T47D (cell line): ENCODE data around the gene RUNX1.

Source experiments
- DNase-seq, 2 experiments: peaks; one replicate each; pipeline versions ENCODE4 v3.0.0 to v3.0.0-alpha.2; 2011 to 2012; ENCODE audit warnings: low read depth in 1 of 2, low spot score in 1 of 2
- JUND ChIP-seq: IDR thresholded peaks from 2 replicates; pipeline ENCODE4 v1.6.1; 2012; ENCODE audit warnings: low read depth
- in situ Hi-C: cut with HindIII; loops from 2 replicates; pipeline ENCODE4 v1.10.0; 2016; ENCODE audit warnings: low sequenced_read_pairs, low pct_unique_long_range_greater_than_20kb

RUNX1 gene

DNA sequence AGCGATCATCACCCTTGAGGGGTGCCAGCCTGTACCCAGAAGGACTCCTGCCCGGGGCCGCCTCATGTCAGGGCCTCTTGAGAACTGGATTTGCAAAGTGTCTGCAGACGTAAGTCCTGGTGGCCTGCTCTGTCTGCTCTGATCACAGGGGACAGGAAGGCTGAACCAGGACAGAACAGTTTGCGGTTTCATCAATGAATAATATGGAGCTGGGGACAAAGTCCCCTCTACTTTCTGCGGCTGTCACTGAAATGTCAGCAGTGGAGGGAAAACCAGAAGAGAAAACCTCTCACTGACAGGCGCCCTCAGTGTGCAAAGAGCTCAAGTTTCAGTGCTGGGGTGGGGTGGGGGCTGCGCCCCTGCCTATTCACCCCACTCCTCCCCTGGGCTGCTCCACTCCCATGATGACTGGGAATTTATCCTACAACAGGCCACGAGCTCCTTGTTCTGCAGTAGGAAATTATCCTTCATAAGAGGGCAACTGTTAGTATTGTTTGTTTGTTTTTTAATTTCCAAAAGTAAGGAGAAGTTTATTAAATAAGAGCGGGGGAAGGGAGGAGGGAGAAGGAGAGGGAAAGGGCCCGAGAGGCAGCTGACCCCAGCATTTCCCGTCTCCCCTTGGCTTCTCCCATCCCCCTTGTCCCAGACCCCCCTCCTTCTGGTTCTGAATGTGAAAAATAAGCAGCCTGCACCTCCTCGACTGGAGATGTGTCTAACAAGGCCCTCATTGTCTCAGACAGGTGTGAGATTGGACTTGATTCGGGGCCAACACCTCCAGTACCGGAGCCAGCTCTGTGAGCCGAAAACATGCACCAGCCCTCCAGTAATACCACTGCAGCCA lies 231.1 kb downstream of the RUNX1 start:
- no peak for DNase-seq
- no peak for TF ChIP-seq JUND
- in situ Hi-C loops = no loop called here

DNA sequence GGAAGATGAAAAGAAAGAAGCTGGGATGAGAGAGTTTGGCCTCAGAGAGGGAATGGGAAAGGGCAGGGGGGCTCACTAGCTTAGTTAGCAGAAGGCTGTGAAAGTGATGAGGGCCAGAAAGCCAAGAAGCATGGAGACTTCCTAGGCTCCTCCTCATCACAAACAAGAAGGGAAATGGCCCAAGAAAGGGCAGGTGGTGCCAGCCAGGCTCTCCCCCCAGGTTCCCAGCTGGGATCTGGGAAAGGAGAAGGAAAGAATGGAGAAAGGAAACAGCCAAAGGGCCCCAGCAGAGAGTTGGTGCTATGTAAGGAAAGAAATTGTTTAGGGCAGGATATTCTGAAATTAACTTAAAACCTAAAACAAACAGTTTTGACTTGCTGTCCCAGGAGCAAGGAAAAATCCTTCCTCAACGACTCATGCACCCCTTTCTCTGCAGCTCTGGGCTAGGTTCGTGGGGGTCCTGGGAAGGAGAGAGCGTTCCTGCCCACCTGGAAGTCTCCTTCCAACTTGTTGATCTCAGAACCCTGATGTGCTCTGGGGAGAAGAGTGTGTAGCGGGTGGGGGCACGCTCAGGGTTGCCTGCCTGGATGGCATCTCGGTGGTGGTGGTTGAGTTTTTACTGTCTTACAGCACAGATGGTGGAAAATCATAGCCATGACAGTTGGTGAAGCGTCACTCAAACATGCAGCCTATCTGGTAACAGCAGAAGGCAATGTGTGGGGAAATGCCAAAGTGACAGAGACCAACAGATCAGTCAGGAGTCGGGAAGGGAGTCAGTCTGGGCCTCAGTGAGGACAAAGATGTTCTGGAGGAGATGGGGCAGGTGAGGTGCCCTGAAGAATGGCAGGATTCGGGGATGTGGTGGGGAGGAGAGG lies 233.0 kb downstream of the RUNX1 start:
- no peak for DNase-seq
- no peak for TF ChIP-seq JUND
- in situ Hi-C loops = no loop called here

DNA sequence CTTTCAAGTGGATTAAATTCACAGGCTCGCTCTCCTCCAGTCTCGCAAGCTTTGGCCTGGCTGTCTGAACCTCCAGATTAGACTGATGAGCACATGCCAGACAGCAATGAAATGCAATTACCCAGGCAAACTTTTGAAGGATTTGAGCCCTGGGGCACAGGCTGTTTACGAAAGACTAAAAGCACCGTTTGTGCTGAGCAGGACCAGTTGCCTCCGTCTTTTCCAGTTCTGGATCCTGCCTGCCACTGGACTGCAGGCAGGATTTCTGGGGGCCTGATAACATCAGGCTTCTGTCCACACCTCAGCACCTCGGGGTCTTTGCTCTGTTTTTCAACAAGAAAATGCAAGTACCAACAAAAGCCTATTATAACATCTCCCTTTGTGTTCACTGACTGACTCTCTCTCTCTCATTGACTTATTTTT lies 234.6 kb downstream of the RUNX1 start:
- DNase-seq = peak; percentile 23 to 65
- in situ Hi-C loops = no loop called here
- TF ChIP-seq JUND = no peak

DNA sequence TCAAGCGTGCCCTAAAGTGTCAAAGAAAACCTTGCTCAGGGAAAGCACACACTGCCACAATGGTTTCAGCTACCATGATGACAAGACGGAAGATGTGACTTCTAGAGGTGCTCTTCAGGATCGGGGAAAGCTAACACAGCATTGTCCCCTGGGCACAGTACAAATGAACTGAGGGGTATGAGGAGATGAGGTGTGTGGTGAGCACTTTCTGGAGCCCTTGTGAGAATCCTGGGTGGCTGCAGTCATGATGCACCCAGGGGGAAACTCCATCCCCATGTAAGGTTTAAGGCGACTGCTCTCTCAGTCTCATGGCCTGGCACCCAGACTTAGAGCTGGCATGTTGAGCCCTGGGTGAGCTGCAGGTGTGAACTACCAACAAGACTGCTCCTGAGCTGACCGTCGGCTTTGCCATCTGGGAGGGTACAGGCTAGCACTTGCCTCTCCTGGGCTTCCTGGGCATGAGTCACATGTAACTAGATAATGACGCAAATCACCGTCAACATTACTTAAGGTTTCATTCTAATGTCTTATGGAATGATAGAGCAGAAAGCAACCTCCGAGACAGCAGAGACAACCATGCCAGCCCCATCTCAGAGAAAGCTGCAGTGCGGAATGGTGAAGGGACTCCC lies 235.7 kb downstream of the RUNX1 start:
- DNase-seq = no peak
- TF ChIP-seq JUND = no peak
- in situ Hi-C loops = no loop called here

DNA sequence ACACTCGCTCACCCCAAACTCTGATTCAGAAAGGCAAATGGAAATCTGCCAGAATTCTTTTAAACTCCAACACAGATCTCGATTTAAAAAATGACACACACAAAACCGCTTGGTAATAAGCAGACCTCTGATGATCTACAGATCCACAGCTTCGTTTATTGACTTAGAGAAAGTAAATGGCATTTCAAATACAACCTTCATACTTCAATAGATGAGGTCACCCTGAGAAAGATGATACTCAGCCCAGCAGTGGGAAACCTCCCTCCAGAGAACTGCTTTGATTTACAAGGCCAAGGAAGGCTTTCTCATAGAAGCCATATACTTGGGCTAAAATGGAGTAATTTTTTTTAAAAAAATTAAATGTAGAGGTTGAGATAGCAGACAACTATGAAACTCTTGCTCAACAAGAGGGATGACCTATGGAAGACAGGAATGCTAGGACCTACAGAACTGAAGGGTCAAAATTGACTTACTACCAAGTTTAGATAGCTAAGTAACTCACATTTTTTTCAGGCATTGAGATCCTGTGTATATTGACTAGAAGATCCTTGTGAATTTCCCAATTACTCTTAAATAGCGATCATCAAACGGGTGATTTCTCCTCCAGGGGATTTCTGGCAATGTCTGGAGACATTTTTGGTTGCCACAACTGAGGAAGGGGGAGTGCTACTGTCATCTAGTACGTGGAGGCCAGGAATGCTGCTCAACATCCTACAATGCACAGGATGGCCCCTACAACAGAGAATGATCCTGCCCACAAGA lies 236.4 kb downstream of the RUNX1 start:
- DNase-seq = no peak
- in situ Hi-C loops = no loop called here
- TF ChIP-seq JUND = no peak

DNA sequence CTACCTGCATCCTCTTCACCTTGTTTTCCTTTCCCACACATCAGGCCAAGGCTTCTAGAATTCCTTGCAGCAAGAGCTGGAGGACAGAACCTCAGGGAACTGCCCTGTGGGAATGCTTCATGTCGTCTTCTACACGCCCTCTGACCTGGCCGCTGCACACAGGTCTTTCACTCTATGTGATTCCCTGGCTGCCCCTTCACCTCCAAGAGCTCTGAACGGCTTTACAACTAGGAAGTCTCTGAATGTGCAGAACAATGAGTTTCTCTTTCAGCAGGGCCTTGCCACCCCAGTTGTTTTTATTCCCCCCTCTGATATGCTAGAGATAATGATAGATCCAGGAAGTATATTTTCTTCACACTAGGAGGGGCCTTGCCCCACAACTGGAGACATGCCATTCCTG lies 237.7 kb downstream of the RUNX1 start:
- TF ChIP-seq JUND = no peak
- no peak for DNase-seq
- in situ Hi-C loops = no loop called here

DNA sequence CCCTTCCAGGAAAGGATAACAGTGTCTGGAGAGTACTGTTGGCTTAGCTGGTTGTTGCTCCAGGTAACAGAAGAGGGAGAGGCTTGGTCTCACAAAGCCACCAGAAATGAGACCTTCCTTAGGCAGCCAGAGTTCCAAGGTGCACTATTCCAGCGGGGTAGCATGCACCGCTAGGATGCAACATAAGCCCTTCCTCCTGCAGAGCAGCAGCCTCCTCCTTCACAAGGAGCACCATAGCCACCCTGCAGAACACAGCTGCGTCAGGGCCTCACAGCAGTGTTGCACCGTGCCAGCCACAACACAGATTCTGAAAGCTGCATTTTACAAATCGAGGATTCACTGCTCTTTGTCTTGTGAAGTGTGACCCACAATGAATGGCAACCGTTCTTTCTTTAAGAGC lies 238.3 kb downstream of the RUNX1 start:
- TF ChIP-seq JUND = no peak
- in situ Hi-C loops = no loop called here
- no peak for DNase-seq

DNA sequence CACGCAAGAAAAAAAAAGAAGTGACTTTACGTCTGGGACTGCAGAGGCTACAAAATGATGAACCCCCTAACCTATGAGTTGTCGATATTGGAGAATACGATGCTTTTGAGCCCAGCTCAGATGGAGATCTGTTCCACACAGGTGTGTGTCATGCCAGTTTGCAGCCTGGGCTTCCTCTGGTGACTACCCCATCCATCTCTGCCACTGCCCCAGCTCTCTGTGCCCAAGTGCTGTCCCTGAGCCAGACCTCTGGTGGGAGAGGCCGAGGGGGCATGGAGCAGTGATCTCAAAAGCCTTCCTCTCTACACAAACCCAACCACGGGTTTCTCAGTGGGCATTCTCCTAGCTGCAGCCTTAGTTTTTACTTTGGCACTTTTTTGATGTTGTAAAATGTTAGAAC lies 239.3 kb downstream of the RUNX1 start:
- no peak for TF ChIP-seq JUND
- in situ Hi-C loops = no loop called here
- no peak for DNase-seq

DNA sequence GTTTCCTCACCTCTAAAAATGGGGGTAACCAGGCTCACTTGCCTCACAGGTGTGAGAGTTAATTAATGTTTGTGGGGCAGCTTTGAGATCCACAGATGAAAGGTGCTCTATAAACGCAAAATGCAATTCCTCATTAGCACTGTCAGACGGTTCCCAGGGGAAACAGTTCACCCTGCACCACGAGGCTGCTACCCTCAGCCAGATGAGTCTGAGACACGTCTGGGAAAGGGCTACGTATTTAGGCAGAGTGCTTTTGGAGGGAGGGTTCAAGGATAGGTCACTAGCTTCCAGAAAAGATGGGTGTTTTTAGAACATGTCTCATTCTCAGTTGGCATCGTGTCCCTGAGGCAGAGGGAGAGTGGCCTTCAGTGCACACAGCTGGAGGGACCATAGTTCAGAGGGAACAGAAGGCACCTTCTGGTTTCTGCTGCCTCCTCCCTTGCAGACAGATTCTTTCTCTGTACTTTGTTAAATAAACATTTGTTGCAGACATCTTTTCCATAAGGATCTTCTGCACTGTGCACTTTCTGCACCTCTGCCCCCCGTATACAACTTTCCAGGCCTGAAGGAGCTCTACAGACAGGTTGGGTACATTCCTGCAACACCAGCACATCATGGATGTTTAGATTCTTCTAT lies 240.4 kb downstream of the RUNX1 start:
- no peak for DNase-seq
- no peak for TF ChIP-seq JUND
- in situ Hi-C loops = no loop called here

DNA sequence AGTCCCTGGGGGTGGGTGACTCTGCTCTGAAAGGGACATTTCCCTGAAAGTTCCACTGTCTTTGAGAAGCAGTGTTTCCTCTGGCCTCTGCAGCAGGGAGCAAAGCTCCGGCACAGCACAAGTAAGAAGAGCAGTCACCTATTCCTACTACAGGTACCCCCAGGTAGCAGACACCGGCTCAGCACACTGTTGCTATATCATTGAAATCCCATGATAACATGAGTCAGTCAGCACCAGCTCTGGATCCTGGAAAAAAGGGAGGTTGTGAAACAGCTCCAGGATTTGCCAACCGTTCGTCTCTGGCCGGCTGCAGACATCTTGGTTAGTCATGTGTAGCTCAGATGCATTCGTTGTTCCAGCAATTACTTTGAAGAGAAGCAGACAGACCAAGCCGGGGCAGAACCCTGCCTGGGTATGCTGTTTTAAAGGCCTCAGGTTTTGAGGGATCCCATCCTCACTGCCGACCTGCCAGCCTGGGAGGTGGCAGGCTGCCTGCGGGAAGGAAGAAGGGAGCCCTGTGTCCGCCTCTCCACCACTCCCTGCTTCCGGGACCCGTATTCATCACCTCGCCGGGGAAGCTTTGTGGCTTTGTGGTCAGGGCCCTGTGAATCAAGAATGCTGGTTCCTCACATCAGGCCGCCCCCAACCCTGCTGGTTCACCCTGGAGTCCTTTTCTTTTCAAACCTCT lies 241.1 kb downstream of the RUNX1 start:
- in situ Hi-C loops = no loop called here
- no peak for DNase-seq
- no peak for TF ChIP-seq JUND

DNA sequence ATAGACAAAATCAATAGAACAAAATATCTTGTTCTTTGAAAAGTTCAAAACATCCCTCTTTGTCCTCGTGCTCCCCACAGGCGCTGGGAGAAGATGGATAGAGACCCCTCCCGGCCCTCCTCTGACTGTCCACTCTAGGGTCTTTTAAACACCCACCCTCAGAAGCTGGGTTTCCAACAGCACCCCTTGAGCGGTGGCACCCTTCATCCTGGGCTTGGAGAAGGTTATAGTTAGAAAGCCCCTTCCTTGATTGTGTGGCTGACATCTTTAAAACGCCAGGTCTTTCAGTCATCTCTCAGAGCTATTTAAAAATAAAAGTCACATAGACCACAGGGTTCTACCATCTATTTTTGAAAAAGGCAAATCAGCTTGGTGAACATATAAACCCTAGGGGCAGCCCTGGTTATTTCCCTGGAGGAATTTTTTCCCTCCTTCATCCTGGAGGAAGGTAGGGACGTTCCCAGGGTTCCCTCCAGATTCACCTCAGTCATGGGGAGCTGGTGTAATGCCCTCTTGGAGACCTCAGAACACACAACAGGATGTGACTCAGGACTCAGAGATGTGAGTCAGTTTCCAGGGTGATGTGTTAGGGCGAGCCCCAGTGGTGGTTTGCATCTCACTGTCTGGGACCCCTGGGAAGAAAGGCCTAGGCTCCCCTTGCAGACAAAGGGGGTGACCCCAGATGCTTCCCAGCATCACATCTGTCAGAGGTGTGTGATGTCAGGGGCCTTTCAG lies 241.8 kb downstream of the RUNX1 start:
- no peak for DNase-seq
- TF ChIP-seq JUND = no peak

More for the DNA sequence above, 241.8 kb downstream of the RUNX1 start:
- in situ Hi-C loops = no loop called here
